Measurements from ENCODE around the gene SLC9A4. TPM values are rescaled to one million over a fixed set of nuclear protein-coding genes. Genes with fewer than 3 reads are reported as not detected.
"Not testable (repeated sequence)": the region's sequence is repeated elsewhere in the genome, so short reads cannot be mapped to it uniquely, and the experiment has no call there.

Gene SLC9A4
- total and polyA plus RNA-seq, 4 donors: 0.15 TPM; not detected in 3

DNA sequence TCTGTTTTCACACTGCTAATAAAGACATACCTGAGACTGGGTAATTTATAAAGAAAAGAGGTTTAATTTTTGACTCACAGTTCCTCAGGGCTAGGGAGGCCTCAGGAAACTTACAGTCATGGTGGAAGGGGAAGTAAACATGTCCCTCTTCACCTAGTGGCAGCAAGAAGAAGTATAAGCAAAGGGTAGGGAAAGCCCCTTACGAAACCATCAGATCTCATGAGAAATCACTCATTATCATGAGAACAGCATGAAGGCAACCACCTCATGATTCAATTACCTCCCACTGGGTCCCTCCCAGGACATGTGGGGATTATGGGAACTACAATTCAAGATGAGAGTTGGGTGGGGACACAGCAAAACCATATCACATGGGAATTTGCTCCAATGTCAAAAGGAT is 89.5 kb downstream of the SLC9A4 start:
- H3K27me3 ChIP-seq (ENCODE audit: control insufficient read depth in 1 of 2, insufficient read depth in 2 of 2, low read length in 1 of 2); H3K27ac ChIP-seq (ENCODE audit: low read depth in 1 of 2, low read length in 2 of 2); H3K4me3 ChIP-seq (ENCODE audit: low read length in 2 of 2); H3K4me1 ChIP-seq (ENCODE audit: control insufficient read depth in 1 of 2, insufficient read depth in 2 of 2, low read length in 2 of 2); H3K9me3 ChIP-seq (ENCODE audit: control insufficient read depth, low read length); DNase-seq; intact Hi-C loops (cut with DNase I); H3K36me3 ChIP-seq (ENCODE audit: control insufficient read depth in 1 of 2, insufficient read depth in 2 of 2, low read length in 1 of 2); ATAC-seq (ENCODE audit: low FRiP score): not testable (repeated sequence)
- 80 to 94% methylated on average over 1 of the region's 1 CpG for WGBS, 2 donors

GRCh38 chr2:102575888-102576287 is 102.9 kb downstream of the SLC9A4 start:
- 89 to 91% methylated on average over 1 of the region's 1 CpG for WGBS, 2 donors
- ATAC-seq (ENCODE audit: low FRiP score) (no peak), DNase-seq (no peak)
- Histone ChIP-seq H3K4me3 (ENCODE audit: low read length in 2 of 2) (no peak overlapping the region), H3K27ac (ENCODE audit: low read depth in 1 of 2, low read length in 2 of 2) (no peak overlapping the region), H3K4me1 (ENCODE audit: control insufficient read depth in 1 of 2, insufficient read depth in 2 of 2, low read length in 2 of 2) (no peaks in the 10 kb centered on the region), H3K36me3 (ENCODE audit: control insufficient read depth in 1 of 2, insufficient read depth in 2 of 2, low read length in 1 of 2) (no peaks in the 10 kb centered on the region), H3K9me3 (ENCODE audit: control insufficient read depth, low read length) (peaks cover 1% of the 10 kb centered on the region), H3K27me3 (ENCODE audit: control insufficient read depth in 1 of 2, insufficient read depth in 2 of 2, low read length in 1 of 2) (no peaks in the 10 kb centered on the region)
- intact Hi-C loops (cut with DNase I): no loop called here

DNA sequence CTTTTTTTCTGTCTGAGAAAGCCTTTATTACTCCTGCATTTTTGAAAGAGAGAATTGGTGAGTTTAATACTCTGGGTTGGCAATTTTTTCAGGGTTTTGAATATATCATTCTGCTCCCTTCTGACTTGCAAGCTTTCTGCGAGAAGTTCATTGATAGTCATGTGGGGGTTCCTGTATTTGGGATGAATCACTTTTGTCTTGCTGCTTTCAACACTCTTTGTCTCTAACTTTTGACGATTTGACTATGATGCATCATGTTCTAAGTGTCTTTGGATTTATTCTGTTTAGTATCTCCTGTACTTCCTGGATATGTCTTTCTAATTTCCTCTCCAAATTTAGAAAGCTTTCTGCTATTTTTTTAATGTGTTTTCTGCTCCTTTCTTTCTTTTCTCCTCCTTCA is 105.3 kb downstream of the SLC9A4 start:
- DNase-seq: no peak
- Histone ChIP-seq H3K27ac (ENCODE audit: low read depth in 1 of 2, low read length in 2 of 2) (no peak overlapping the region), H3K4me1 (ENCODE audit: control insufficient read depth in 1 of 2, insufficient read depth in 2 of 2, low read length in 2 of 2) (no peaks in the 10 kb centered on the region), H3K27me3 (ENCODE audit: control insufficient read depth in 1 of 2, insufficient read depth in 2 of 2, low read length in 1 of 2) (no peaks in the 10 kb centered on the region), H3K9me3 (ENCODE audit: control insufficient read depth, low read length) (peaks cover 1% of the 10 kb centered on the region), H3K36me3 (ENCODE audit: control insufficient read depth in 1 of 2, insufficient read depth in 2 of 2, low read length in 1 of 2) (no peaks in the 10 kb centered on the region), H3K4me3 (ENCODE audit: low read length in 2 of 2) (no peak overlapping the region)
- 75 to 77% methylated on average over 2 of the region's 2 CpGs for WGBS, 2 donors
- intact Hi-C loops (cut with DNase I): no loop called here
- ATAC-seq (ENCODE audit: low FRiP score): no peak

- no peak for ATAC-seq (ENCODE audit: low FRiP score)
- H3K27me3 ChIP-seq (ENCODE audit: control insufficient read depth in 1 of 2, insufficient read depth in 2 of 2, low read length in 1 of 2): no peaks in the 10 kb centered on the region
- H3K4me3 ChIP-seq (ENCODE audit: low read length in 2 of 2): no peak overlapping the region
- H3K4me1 ChIP-seq (ENCODE audit: control insufficient read depth in 1 of 2, insufficient read depth in 2 of 2, low read length in 2 of 2): peaks cover 0 to 3% of the 10 kb centered on the region in 2 donors
- DNase-seq: no peak
- intact Hi-C loops (cut with DNase I): no loop called here
- no peak overlapping the region for H3K27ac ChIP-seq (ENCODE audit: low read depth in 1 of 2, low read length in 2 of 2)
- H3K36me3 ChIP-seq (ENCODE audit: control insufficient read depth in 1 of 2, insufficient read depth in 2 of 2, low read length in 1 of 2): no peaks in the 10 kb centered on the region
- peaks cover 1% of the 10 kb centered on the region for H3K9me3 ChIP-seq (ENCODE audit: control insufficient read depth, low read length)
Observed at GRCh38 chr2:102581911-102582310, 108.9 kb downstream of the SLC9A4 start.

DNA sequence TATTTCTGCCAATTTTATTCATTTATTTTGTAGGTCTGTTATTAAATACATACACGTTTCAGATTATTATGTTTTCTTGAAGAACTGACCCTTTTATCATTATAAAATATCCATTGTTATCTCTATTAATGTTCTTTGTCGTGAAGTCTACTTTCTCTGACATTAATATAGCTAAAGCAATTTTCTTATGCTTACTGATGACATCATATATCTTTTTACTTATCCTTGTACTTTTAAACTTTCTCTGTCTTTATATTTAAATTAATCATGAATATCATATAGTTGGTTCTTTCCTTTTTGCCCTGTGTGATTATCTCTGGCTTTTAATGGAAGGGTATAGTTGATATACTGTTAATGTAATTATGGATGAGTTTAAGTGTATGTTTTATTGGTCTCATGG is 109.8 kb downstream of the SLC9A4 start:
- DNase-seq: no peak
- Histone ChIP-seq H3K4me1 (ENCODE audit: control insufficient read depth in 1 of 2, insufficient read depth in 2 of 2, low read length in 2 of 2) (peaks cover 0 to 3% of the 10 kb centered on the region in 2 donors), H3K27ac (ENCODE audit: low read depth in 1 of 2, low read length in 2 of 2) (no peak overlapping the region), H3K36me3 (ENCODE audit: control insufficient read depth in 1 of 2, insufficient read depth in 2 of 2, low read length in 1 of 2) (no peaks in the 10 kb centered on the region), H3K9me3 (ENCODE audit: control insufficient read depth, low read length) (peaks cover 1% of the 10 kb centered on the region), H3K27me3 (ENCODE audit: control insufficient read depth in 1 of 2, insufficient read depth in 2 of 2, low read length in 1 of 2) (no peaks in the 10 kb centered on the region), H3K4me3 (ENCODE audit: low read length in 2 of 2) (no peak overlapping the region)
- ATAC-seq (ENCODE audit: low FRiP score): no peak
- intact Hi-C loops (cut with DNase I): no loop called here
- WGBS, 2 donors: 60 to 62% methylated on average over 2 of the region's 2 CpGs

Small RNAs within 50 kb of the gene (microRNA-seq; reads per million reads assigned to microRNA genes)
- 0 to 2.0 reads per million in 2 donors for gene MIR4772

Other genes with a start within 250 kb of the SLC9A4 start
- gene IL1RL1, start 161.7 kb upstream of the SLC9A4 start, total RNA-seq: 1 to 10 TPM; 7.4 to 8.1 TPM
- gene IL1RL1, start 161.7 kb upstream of the SLC9A4 start, polyA plus RNA-seq: 1 to 10 TPM; 2.5 to 6.9 TPM
- 10 to 100 TPM in 1 of 2 donors, 1 to 10 TPM in 1; 8.0 to 11.0 TPM for gene IL18R1, start 117.4 kb upstream of the SLC9A4 start, total RNA-seq
- gene IL18R1, start 117.4 kb upstream of the SLC9A4 start, polyA plus RNA-seq: 1 to 10 TPM in 1 of 2 donors, under 1 TPM in 1; 0.33 to 1.6 TPM
- 1 to 10 TPM; 1.9 to 6.3 TPM for gene IL18RAP, start 50.1 kb upstream of the SLC9A4 start, total RNA-seq
- gene IL18RAP, start 50.1 kb upstream of the SLC9A4 start, polyA plus RNA-seq: under 1 TPM in 1 of 2 donors, not detected in 1; 0.63 TPM
- not detected for gene SLC9A2, start 146.3 kb downstream of the SLC9A4 start, total RNA-seq
- gene SLC9A2, start 146.3 kb downstream of the SLC9A4 start, polyA plus RNA-seq: under 1 TPM in 1 of 2 donors, not detected in 1; 0.88 TPM

All from aorta (tissue), 5 donors.